Thyroid gland (tissue), 4 donors: ENCODE results near the gene DUSP12. TPM values are rescaled to one million over a fixed set of nuclear protein-coding genes. Genes with fewer than 3 reads are reported as not detected.
"Not testable (repeated sequence)": the region's sequence is repeated elsewhere in the genome, so short reads cannot be mapped to it uniquely, and the experiment has no call there.

Experiments used
- DNase-seq, 2 donors: peaks; one replicate each; pipeline ENCODE4 v3.0.0-alpha.2; 2019
- H3K27ac ChIP-seq, 3 donors: fragments of 200-600 bp; sonication (generic); 1 replicate in 2 of 3; 2 replicates in 1 of 3; pipeline ENCODE4 v1.5.1; 2016 to 2019; ENCODE audit warnings: mild to moderate bottlenecking in 1 of 3, moderate library complexity in 1 of 3
- H3K27me3 ChIP-seq: fragments of 200-600 bp; sonication (generic); one replicate; pipeline ENCODE4 v1.5.1; 2019
- H3K36me3 ChIP-seq, 2 donors: fragments of 200-600 bp; sonication (generic); one replicate each; pipeline ENCODE4 v1.5.1; 2016 to 2019
- H3K4me1 ChIP-seq, 2 donors: fragments of 200-600 bp; sonication (generic); one replicate each; pipeline ENCODE4 v1.5.1; 2017 to 2019
- H3K4me3 ChIP-seq, 3 donors: fragments of 200-600 bp; sonication (generic); replicated peaks in 1 of 3; 1 replicate in 2 of 3; 2 replicates in 1 of 3; pipeline ENCODE4 v1.5.1; 2016; ENCODE audit warnings: mild to moderate bottlenecking in 1 of 3
- H3K9me3 ChIP-seq: fragments of 200-600 bp; sonication (generic); one replicate; pipeline ENCODE4 v1.5.1; 2017
- POLR2A ChIP-seq, 2 donors: fragments of 450-650 bp; IDR thresholded peaks; one replicate each; pipeline ENCODE4 v1.6.1; 2017; ENCODE audit warnings: antibody characterized with exemption in 2 of 2, mild to moderate bottlenecking in 2 of 2, moderate library complexity in 1 of 2
- WGBS, 2 donors: methylation state at CpG; one replicate each; pipeline ENCODE4 v1.1.5; 2017; 5-methylcytosine and 5-hydroxymethylcytosine counted together
- intact Hi-C: fragments of 100-400 bp; cut with DNase I; formaldehyde crosslinking; loops from one replicate; pipeline ENCODE4 v1.15.1; 2023
- total RNA-seq, 4 donors: library from RNA; depleted of rRNA; stranded (reverse); fragments of >200 nt; gene quantifications; one replicate each; pipeline ENCODE4 v1.2.3, GENCODE V29; 2016
- TF ChIP-seq, protein P1 (sequence below), 6 experiments: fragments of 200-600 bp in 3 of 6; fragments of 450-650 bp in 3 of 6; sonication (generic) in 3 of 6; IDR thresholded peaks; one replicate each; pipeline ENCODE4 v1.5.1; 2016 to 2019; ENCODE audit warnings: antibody characterized with exemption in 6 of 6, mild to moderate bottlenecking in 2 of 6, inconsistent platforms in 1 of 6, moderate library complexity in 1 of 6

DUSP12 gene
- total RNA-seq, 4 donors from 2014 or later = 36.6 to 53.7 (median 39.8) TPM

DNA sequence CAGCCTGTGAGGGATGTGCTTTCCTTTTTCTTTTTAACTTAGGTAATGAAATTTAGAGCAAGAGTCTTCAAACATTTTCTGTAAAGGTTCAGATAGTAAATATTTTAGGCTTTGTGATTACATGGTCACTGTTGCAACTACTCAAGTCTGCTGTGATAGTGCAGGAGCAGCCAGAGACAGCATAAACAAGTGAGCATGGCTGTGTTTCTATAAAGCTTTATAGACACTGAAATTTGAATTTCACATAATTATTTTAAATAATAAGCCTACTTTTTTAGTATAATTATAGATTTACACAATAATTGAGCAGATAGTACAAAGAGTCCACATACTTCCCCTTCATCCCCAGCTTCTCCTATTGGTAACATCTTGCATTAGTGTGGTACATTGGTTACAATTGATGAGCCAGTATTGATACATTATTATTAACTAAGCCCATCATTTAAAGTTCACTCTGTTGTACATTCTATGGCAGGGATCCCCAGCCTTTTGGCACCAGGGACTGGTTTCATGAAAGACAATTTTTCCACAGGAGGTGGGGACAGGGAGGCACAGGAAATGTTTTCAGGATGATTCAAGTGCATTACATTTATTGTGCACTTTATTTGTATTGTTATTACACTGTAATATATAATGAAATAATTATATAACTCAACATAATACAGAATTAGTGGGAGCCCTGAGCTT, 19.5 kb downstream of the DUSP12 start:
- no peak for TF ChIP-seq POLR2A (IDR thresholded peaks at IDR 0.05)
- TF ChIP-seq, protein P1, sequence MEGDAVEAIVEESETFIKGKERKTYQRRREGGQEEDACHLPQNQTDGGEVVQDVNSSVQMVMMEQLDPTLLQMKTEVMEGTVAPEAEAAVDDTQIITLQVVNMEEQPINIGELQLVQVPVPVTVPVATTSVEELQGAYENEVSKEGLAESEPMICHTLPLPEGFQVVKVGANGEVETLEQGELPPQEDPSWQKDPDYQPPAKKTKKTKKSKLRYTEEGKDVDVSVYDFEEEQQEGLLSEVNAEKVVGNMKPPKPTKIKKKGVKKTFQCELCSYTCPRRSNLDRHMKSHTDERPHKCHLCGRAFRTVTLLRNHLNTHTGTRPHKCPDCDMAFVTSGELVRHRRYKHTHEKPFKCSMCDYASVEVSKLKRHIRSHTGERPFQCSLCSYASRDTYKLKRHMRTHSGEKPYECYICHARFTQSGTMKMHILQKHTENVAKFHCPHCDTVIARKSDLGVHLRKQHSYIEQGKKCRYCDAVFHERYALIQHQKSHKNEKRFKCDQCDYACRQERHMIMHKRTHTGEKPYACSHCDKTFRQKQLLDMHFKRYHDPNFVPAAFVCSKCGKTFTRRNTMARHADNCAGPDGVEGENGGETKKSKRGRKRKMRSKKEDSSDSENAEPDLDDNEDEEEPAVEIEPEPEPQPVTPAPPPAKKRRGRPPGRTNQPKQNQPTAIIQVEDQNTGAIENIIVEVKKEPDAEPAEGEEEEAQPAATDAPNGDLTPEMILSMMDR (IDR thresholded peaks at IDR 0.05) = no peak
- peaks cover 6 to 31% of the 10 kb centered on the region in 2 donors for H3K4me1 ChIP-seq
- no peaks in the 10 kb centered on the region for H3K36me3 ChIP-seq
- no peak overlapping the region for H3K27ac ChIP-seq
- no peak overlapping the region for H3K4me3 ChIP-seq
- H3K9me3 ChIP-seq = no peaks in the 10 kb centered on the region
- DNase-seq = no peak
- intact Hi-C loops = no loop called here
- H3K27me3 ChIP-seq = no peaks in the 10 kb centered on the region

DNA sequence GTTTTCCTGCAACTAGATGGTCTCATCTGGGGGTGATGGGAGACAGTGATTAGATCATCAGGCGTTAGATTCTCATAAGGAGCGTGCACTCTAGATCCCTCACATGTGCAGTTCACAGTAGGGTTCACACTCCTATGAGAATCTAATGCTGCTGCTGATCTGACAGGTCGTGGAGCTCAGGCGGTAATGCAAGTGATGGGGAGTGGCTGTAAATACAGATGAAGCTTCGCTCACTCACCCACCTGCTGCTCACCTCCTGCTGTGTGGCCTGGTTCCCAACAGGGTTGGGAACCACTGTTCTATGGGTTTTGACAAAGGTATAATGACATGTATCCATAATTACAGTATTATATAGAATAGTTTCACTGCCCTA, 20.1 kb downstream of the DUSP12 start:
- H3K9me3 ChIP-seq, H3K36me3 ChIP-seq, H3K27me3 ChIP-seq, H3K27ac ChIP-seq, H3K4me3 ChIP-seq, DNase-seq, intact Hi-C loops: not testable (repeated sequence)
- peaks cover 6 to 31% of the 10 kb centered on the region in 2 donors for H3K4me1 ChIP-seq
- WGBS, 2 donors = 78 to 84% methylated on average over 5 of the region's 5 CpGs

DNA sequence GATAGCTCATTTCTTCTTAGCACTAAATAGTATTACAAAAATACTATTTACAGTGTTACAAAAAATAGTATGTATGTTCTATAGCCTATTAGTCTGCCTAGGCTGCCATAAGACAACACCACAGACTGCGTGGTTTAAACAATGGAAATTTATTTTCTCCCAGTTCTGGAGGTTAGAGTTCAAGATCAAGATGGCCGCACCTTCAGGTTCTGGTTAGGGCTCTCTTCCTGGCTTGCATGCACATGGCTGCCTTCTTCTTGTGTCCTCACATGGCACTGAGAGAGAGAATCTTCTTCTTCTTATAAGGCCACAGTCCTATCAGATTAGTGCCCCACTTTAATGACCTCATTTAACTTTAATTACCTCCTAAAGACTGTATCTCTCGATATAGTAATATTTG, 20.7 kb downstream of the DUSP12 start:
- Histone ChIP-seq H3K27me3 (no peaks in the 10 kb centered on the region), H3K9me3 (no peaks in the 10 kb centered on the region), H3K36me3 (no peaks in the 10 kb centered on the region), H3K4me1 (peaks cover 6 to 27% of the 10 kb centered on the region in 2 donors), H3K4me3 (no peak overlapping the region), H3K27ac (no peak overlapping the region)
- no peak for DNase-seq
- 97% methylated on average over 3 of the region's 3 CpGs for WGBS, 2 donors
- TF ChIP-seq, protein P1 (IDR thresholded peaks at IDR 0.05) = no peak
- no peak for TF ChIP-seq POLR2A (IDR thresholded peaks at IDR 0.05)
- intact Hi-C loops = no loop called here

DNA sequence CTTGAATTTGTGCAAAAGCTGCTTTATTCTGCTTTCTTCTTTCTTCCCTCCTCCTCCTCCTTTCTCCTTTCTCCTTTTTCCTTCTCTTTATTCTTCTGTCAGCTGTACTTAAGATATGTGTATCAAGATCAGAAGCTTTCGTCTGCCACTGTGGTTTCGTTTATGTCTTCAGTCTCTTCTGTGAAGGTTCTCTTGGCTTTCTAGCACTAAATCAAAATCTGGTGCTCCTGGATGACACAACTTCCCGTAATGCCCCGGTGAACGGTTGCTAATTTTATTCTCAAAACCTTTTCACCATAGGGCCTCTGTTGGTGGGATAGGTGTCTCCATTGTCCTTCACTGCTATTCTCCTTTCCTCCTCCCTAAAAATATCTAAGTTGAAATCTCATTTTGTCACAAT, 21.6 kb downstream of the DUSP12 start:
- Histone ChIP-seq H3K36me3 (no peaks in the 10 kb centered on the region), H3K4me3 (no peak overlapping the region), H3K9me3 (no peaks in the 10 kb centered on the region), H3K4me1 (peaks cover 6 to 27% of the 10 kb centered on the region in 2 donors), H3K27ac (no peak overlapping the region), H3K27me3 (no peaks in the 10 kb centered on the region)
- 78 to 86% methylated on average over 5 of the region's 5 CpGs for WGBS, 2 donors
- DNase-seq = no peak
- TF ChIP-seq, protein P1 (IDR thresholded peaks at IDR 0.05) = no peak
- no peak for TF ChIP-seq POLR2A (IDR thresholded peaks at IDR 0.05)
- intact Hi-C loops = no loop called here

DNA sequence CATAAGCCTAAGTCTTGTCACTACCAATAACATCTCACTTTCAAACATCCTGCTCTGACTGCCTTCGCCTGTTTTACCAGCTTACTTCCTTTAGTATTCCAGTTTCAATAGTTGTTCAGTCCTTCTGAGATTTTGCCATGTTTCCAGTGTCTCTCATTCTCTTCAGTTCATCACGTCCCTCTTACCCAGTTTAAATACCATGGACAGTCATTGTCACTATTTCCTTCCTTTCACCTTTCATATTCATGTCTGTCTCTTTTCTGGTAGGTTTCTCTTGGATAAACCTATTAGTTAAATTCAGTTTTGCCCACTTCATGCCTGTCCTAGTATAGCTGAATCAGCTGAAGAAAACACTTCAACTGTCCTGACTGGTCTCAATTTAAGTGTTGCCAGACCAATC, 22.4 kb downstream of the DUSP12 start:
- 78 to 83% methylated on average over 2 of the region's 2 CpGs for WGBS, 2 donors
- no peak for DNase-seq
- H3K4me3 ChIP-seq = no peak overlapping the region
- H3K36me3 ChIP-seq = no peaks in the 10 kb centered on the region
- H3K27me3 ChIP-seq = no peaks in the 10 kb centered on the region
- H3K27ac ChIP-seq = no peak overlapping the region
- H3K4me1 ChIP-seq = peaks cover 6 to 24% of the 10 kb centered on the region in 2 donors
- intact Hi-C loops = no loop called here
- H3K9me3 ChIP-seq = no peaks in the 10 kb centered on the region
- TF ChIP-seq, protein P1 (IDR thresholded peaks at IDR 0.05) = no peak
- TF ChIP-seq POLR2A (IDR thresholded peaks at IDR 0.05) = no peak
